ENCODE data around the gene TANC1. TPM values are rescaled to one million over a fixed set of nuclear protein-coding genes. Genes with fewer than 3 reads are reported as not detected.
A peak's percentile ranks its signal among the peaks of the same experiment; 100 is the strongest.

Gene TANC1
- polyA plus RNA-seq, 2 of the 4 experiments (the other 2 are of a cell fraction): 9.2 to 21.2 TPM

GRCh38 chr2:159251296-159252173 is 283.1 kb downstream of the TANC1 start:
- ATAC-seq: no peak
- ChIA-PET POLR2A (no interaction called here), CTCF (interaction anchor here (0.6 to 1.1 kb wide), 3 partner anchors 11 to 83 kb away, joined by 3 read pairs; no protein-coding TSS in a partner anchor)
- DNase-seq (ENCODE audit: low read depth in 1 of 2, low spot score in 1 of 2): no peak
- 91% methylated on average over 12 of the region's 12 CpGs for WGBS (ENCODE audit: missing lambda C conversion rate)
- Histone ChIP-seq H3K9me3 (no peaks in the 10 kb centered on the region), H3K27ac (no peak overlapping the region), H3K4me3 (no peak overlapping the region), H3K4me2 (no peak overlapping the region), H3K4me1 (no peaks in the 10 kb centered on the region)
- no peak for FAIRE-seq
- TF ChIP-seq EP300 (IDR thresholded peaks at IDR 0.05): no peak
- no peak for TF ChIP-seq KDM1A (IDR thresholded peaks at IDR 0.05; ENCODE audit: low read depth)
- TF ChIP-seq ESRRA (IDR thresholded peaks at IDR 0.05; ENCODE audit: borderline replicate concordance, low read length): no peak
- TF ChIP-seq GATA3 (IDR thresholded peaks at IDR 0.05; ENCODE audit: borderline replicate concordance): no peak
- TF ChIP-seq KDM5A (IDR thresholded peaks at IDR 0.05): no peak
- no peak for TF ChIP-seq NPAS2 (CRISPR knock-in tag; IDR thresholded peaks at IDR 0.05; ENCODE audit: borderline replicate concordance)
- no peak for TF ChIP-seq TFCP2L1 (CRISPR knock-in tag; IDR thresholded peaks at IDR 0.05)
- TF ChIP-seq JUN (IDR thresholded peaks at IDR 0.05): no peak
- no peak for TF ChIP-seq MAFK (IDR thresholded peaks at IDR 0.05; ENCODE audit: partially characterized antibody)
- TF ChIP-seq RARB (CRISPR knock-in tag; IDR thresholded peaks at IDR 0.05): no peak
- no peak for TF ChIP-seq RFX5 (IDR thresholded peaks at IDR 0.05)
- TF ChIP-seq PHF8 (IDR thresholded peaks at IDR 0.05; ENCODE audit: borderline replicate concordance, low read depth): no peak

GRCh38 chr2:159252905-159253304 is 284.5 kb downstream of the TANC1 start:
- no peak overlapping the region for H3K4me3 ChIP-seq
- ChIA-PET POLR2A (no interaction called here), CTCF (no interaction called here)
- ATAC-seq (no peak), DNase-seq (ENCODE audit: low read depth in 1 of 2, low spot score in 1 of 2) (no peak), FAIRE-seq (no peak)
- 88% methylated on average over 4 of the region's 4 CpGs for WGBS (ENCODE audit: missing lambda C conversion rate)
- no peaks in the 10 kb centered on the region for H3K9me3 ChIP-seq
- TF ChIP-seq EP300 (IDR thresholded peaks at IDR 0.05) (no peak), CEBPB (IDR thresholded peaks at IDR 0.05) (peak; percentile 42 to 62; a peak in 3 of 4 replicates)
- H3K27ac ChIP-seq: no peak overlapping the region
- H3K4me2 ChIP-seq: no peak overlapping the region
- no peaks in the 10 kb centered on the region for H3K4me1 ChIP-seq

- ChIA-PET POLR2A (interaction anchor here (0.5 to 0.6 kb wide), 2 partner anchors 359 to 1116 kb away, joined by 3 to 5 read pairs; no protein-coding TSS in a partner anchor), CTCF (no interaction called here)
- H3K27ac ChIP-seq: no peak overlapping the region
- no peaks in the 10 kb centered on the region for H3K9me3 ChIP-seq
- 73% methylated on average over 2 of the region's 2 CpGs for WGBS (ENCODE audit: missing lambda C conversion rate)
- TF ChIP-seq POLR2AphosphoS2 (conservative IDR thresholded peaks at IDR 0.05; ENCODE audit: low read length): no peak
- no peak for TF ChIP-seq PHF8 (IDR thresholded peaks at IDR 0.05; ENCODE audit: borderline replicate concordance, low read depth)
- no peak for TF ChIP-seq MAX (IDR thresholded peaks at IDR 0.05)
- no peak for TF ChIP-seq NR3C1 (IDR thresholded peaks at IDR 0.05)
- no peak for TF ChIP-seq ATOH8 (CRISPR knock-in tag; IDR thresholded peaks at IDR 0.05; ENCODE audit: low read depth)
- TF ChIP-seq CBX8 (IDR thresholded peaks at IDR 0.05): no peak
- TF ChIP-seq KDM5A (IDR thresholded peaks at IDR 0.05): no peak
- TF ChIP-seq RCOR1 (IDR thresholded peaks at IDR 0.05; ENCODE audit: low read depth, low read length): no peak
- no peak for TF ChIP-seq HOXB5 (CRISPR knock-in tag; IDR thresholded peaks at IDR 0.05)
- H3K4me1 ChIP-seq: no peaks in the 10 kb centered on the region
- H3K4me2 ChIP-seq: no peak overlapping the region
- H3K4me3 ChIP-seq: no peak overlapping the region
- DNase-seq (ENCODE audit: low read depth in 1 of 2, low spot score in 1 of 2) (no peak), FAIRE-seq (no peak), ATAC-seq (no peak)
Observed at GRCh38 chr2:159256159-159256558, 287.7 kb downstream of the TANC1 start.

GRCh38 chr2:159262226-159262625 is 293.8 kb downstream of the TANC1 start:
- ChIA-PET CTCF (interaction anchor here (1.3 kb wide), 1 partner anchor 11 kb away, joined by 3 read pairs; no protein-coding TSS in a partner anchor), POLR2A (no interaction called here)
- H3K4me1 ChIP-seq: 0 out of 3 replicates have a peak, but pooled peaks cover 4% of the 10 kb centered on the region
- H3K4me2 ChIP-seq: no peak overlapping the region
- DNase-seq (ENCODE audit: low read depth in 1 of 2, low spot score in 1 of 2) (no peak), ATAC-seq (no peak), FAIRE-seq (no peak)
- H3K9me3 ChIP-seq: no peaks in the 10 kb centered on the region
- H3K4me3 ChIP-seq: no peak overlapping the region
- TF ChIP-seq ESRRA (IDR thresholded peaks at IDR 0.05; ENCODE audit: borderline replicate concordance, low read length) (no peak), CTCF (IDR thresholded peaks at IDR 0.05) (no peak), ZC3H11A (IDR thresholded peaks at IDR 0.05) (no peak), EHF (CRISPR knock-in tag; IDR thresholded peaks at IDR 0.05) (no peak), CHD2 (IDR thresholded peaks at IDR 0.05; ENCODE audit: low read length, partially characterized antibody) (no peak)
- H3K27ac ChIP-seq: no peak overlapping the region
- 77% methylated on average over 6 of the region's 6 CpGs for WGBS (ENCODE audit: missing lambda C conversion rate)

All from A549 (cell line).